HepG2 (cell line): ENCODE measurements around the gene TNNI3. TPM values are rescaled to one million over a fixed set of nuclear protein-coding genes. Genes with fewer than 3 reads are reported as not detected.

Experiments
- ARID2 ChIP-seq: sonication (generic); formaldehyde crosslinking; IDR thresholded peaks from 2 replicates; pipeline ENCODE4 v1.8.1; 2022; ENCODE audit warnings: mild to moderate bottlenecking, missing genetic modification reagents, borderline replicate concordance
- ARNT ChIP-seq: fragments of 450-650 bp; IDR thresholded peaks from 2 replicates; pipeline ENCODE4 v1.6.1; 2017
- FOSL2 ChIP-seq: sonication (generic); formaldehyde crosslinking; IDR thresholded peaks from 2 replicates; pipeline ENCODE4 v1.4.0; 2020; ENCODE audit warnings: missing genetic modification reagents
- HNF4G ChIP-seq, 2 experiments: sonication (generic) in 1 of 2; formaldehyde crosslinking in 1 of 2; IDR thresholded peaks; 2 replicates each; pipeline versions ENCODE4 v1.4.0 to v1.6.1; 2011 to 2020; ENCODE audit warnings: borderline replicate concordance in 2 of 2, low read depth in 2 of 2, mild to moderate bottlenecking in 2 of 2, low read length in 1 of 2, missing genetic modification reagents in 1 of 2, moderate library complexity in 1 of 2
- KLF12 ChIP-seq: sonication (generic); formaldehyde crosslinking; IDR thresholded peaks from 2 replicates; pipeline ENCODE4 v1.4.0; 2020; ENCODE audit warnings: missing genetic modification reagents, borderline replicate concordance
- NKX3-1 ChIP-seq: sonication (generic); formaldehyde crosslinking; IDR thresholded peaks from 2 replicates; pipeline ENCODE4 v1.5.0; 2020; ENCODE audit warnings: missing genetic modification reagents
- RBAK ChIP-seq: sonication (generic); formaldehyde crosslinking; IDR thresholded peaks from 2 replicates; pipeline ENCODE4 v1.5.1; 2020; ENCODE audit warnings: mild to moderate bottlenecking, missing genetic modification reagents
- RNF2 ChIP-seq: fragments of 450-650 bp; conservative IDR thresholded peaks from 2 replicates; pipeline ENCODE4 v1.6.1; 2016; ENCODE audit warnings: low read depth
- TP53 ChIP-seq: sonication (generic); formaldehyde crosslinking; conservative IDR thresholded peaks from 2 replicates; pipeline ENCODE4 v1.4.0; 2020; ENCODE audit warnings: missing genetic modification reagents
- ZFYVE20 ChIP-seq: sonication (generic); formaldehyde crosslinking; IDR thresholded peaks from 2 replicates; pipeline ENCODE4 v1.8.0; 2023; ENCODE audit warnings: low read depth, mild to moderate bottlenecking, moderate library complexity, missing genetic modification reagents, borderline replicate concordance
- ZSCAN21 ChIP-seq: sonication (generic); formaldehyde crosslinking; IDR thresholded peaks from 2 replicates; pipeline ENCODE4 v1.8.0; 2022; ENCODE audit warnings: mild to moderate bottlenecking, missing genetic modification reagents, moderate library complexity, borderline replicate concordance
- polyA plus RNA-seq, 8 experiments: library from polyadenylated mRNA; depleted of rRNA in 3 of 8; stranded (reverse) in 7 of 8; unstranded in 1 of 8; fragments of >200 nt; fragmentation: Illumina TruSeq in 4 of 8; extraction: Trizol in 4 of 8; gene quantifications; 2 replicates each; pipeline versions ENCODE4 v1.2.1 to v1.2.3, GENCODE V29; 2011 to 2016; ENCODE audit warnings: low read depth in 4 of 8, missing spikeins in 1 of 8, mixed read lengths in 1 of 8; ENCODE audit not compliant: insufficient read depth in 1 of 8
- total RNA-seq, 5 experiments: library from RNA; depleted of rRNA; stranded (reverse); fragments of >200 nt; fragmentation: Illumina TruSeq; extraction: Trizol; gene quantifications; 2 replicates each; pipeline ENCODE4 v1.2.3, GENCODE V29; 2016; ENCODE audit warnings: low read depth in 1 of 5
- TF ChIP-seq, protein P1 (sequence below): sonication (generic); formaldehyde crosslinking; IDR thresholded peaks from 2 replicates; pipeline ENCODE4 v1.8.0; 2022; ENCODE audit warnings: missing genetic modification reagents, low read depth, mild to moderate bottlenecking, borderline replicate concordance
- TF ChIP-seq, protein P2 (sequence below): sonication (generic); formaldehyde crosslinking; IDR thresholded peaks from 2 replicates; pipeline ENCODE4 v1.4.0; 2020; ENCODE audit warnings: mild to moderate bottlenecking, low read depth, missing genetic modification reagents
- TF ChIP-seq, protein P3 (sequence below): sonication (generic); formaldehyde crosslinking; IDR thresholded peaks from 2 replicates; pipeline ENCODE4 v1.5.0; 2020; ENCODE audit warnings: missing genetic modification reagents
- TF ChIP-seq, protein P4 (sequence below): sonication (generic); formaldehyde crosslinking; IDR thresholded peaks from 2 replicates; pipeline ENCODE4 v1.4.0; 2020; ENCODE audit warnings: missing genetic modification reagents, borderline replicate concordance
- TF ChIP-seq, protein P5 (sequence below): sonication (generic); formaldehyde crosslinking; IDR thresholded peaks from 2 replicates; pipeline ENCODE4 v1.5.1; 2020; ENCODE audit warnings: mild to moderate bottlenecking, missing genetic modification reagents
- TF ChIP-seq, protein P6 (sequence below): sonication (generic); formaldehyde crosslinking; IDR thresholded peaks from 2 replicates; pipeline ENCODE4 v1.8.1; 2023; ENCODE audit warnings: mild to moderate bottlenecking, missing genetic modification reagents

The TNNI3 gene
- total and polyA plus RNA-seq, 2 of the 13 experiments (the other 11 are each of a cell fraction or from before 2014, with no cell fraction given), result 3.5 to 3.7 TPM

DNA sequence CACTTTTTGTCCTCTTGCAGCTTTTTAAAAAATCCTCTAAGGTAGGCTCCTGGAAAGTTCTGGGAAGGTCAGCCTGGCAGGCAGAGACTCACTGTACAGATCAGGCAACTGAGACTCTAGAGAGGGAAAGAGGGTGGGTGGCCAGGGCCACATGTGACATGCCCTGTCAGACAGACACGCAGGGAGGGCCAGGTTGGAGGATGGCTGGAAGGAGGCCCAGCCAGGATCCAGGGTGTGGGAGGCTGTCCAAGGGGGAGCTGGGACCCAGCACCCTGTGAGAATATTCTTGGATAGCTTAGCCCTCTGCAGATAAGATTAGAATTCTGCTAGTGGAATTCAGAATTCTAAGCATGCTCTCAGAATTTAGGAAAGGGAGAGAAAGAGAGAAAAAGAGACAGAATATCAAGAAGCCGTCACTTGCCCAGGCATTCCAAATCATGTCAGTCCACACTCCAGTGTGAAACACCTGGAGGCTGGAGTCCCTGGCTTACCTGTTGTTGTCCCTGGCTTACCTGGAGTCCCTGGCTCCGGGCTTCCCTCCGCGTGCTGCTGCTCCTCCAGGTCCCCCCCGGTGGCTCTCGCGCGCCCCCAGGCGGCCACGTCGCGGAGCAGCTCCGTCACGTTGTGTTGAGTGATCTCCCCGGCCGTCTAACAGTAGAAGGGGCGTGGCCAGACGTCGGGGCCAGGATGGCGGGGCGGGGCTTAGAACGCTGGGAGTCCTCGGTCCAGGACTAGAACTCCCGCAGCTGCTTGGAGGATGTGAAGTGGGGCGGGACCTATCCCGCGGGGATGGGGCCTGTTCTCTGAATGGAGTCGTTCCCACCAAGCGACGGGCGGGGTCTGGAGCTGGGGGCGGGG is 2.8 kb upstream of the TNNI3 start (continued):
- no peak for TF ChIP-seq ZFYVE20 (CRISPR knock-in tag)
- TF ChIP-seq ARID2 (CRISPR knock-in tag), result no peak
- TF ChIP-seq, protein P1, sequence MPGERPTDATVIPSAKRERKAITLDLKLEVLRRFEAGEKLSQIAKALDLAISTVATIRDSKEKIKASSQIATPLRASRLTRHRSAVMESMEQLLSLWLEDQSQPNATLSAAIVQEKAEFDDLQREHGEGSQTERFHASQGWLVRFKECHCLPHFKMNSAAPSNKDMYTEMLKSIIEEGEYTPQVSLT, result no peak
- TF ChIP-seq, protein P2, sequence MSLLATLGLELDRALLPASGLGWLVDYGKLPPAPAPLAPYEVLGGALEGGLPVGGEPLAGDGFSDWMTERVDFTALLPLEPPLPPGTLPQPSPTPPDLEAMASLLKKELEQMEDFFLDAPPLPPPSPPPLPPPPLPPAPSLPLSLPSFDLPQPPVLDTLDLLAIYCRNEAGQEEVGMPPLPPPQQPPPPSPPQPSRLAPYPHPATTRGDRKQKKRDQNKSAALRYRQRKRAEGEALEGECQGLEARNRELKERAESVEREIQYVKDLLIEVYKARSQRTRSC (CRISPR knock-in tag), result no peak
- no peak for TF ChIP-seq RBAK (CRISPR knock-in tag)
- TF ChIP-seq, protein P3, sequence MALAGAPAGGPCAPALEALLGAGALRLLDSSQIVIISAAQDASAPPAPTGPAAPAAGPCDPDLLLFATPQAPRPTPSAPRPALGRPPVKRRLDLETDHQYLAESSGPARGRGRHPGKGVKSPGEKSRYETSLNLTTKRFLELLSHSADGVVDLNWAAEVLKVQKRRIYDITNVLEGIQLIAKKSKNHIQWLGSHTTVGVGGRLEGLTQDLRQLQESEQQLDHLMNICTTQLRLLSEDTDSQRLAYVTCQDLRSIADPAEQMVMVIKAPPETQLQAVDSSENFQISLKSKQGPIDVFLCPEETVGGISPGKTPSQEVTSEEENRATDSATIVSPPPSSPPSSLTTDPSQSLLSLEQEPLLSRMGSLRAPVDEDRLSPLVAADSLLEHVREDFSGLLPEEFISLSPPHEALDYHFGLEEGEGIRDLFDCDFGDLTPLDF, result no peak
- TF ChIP-seq, protein P4, sequence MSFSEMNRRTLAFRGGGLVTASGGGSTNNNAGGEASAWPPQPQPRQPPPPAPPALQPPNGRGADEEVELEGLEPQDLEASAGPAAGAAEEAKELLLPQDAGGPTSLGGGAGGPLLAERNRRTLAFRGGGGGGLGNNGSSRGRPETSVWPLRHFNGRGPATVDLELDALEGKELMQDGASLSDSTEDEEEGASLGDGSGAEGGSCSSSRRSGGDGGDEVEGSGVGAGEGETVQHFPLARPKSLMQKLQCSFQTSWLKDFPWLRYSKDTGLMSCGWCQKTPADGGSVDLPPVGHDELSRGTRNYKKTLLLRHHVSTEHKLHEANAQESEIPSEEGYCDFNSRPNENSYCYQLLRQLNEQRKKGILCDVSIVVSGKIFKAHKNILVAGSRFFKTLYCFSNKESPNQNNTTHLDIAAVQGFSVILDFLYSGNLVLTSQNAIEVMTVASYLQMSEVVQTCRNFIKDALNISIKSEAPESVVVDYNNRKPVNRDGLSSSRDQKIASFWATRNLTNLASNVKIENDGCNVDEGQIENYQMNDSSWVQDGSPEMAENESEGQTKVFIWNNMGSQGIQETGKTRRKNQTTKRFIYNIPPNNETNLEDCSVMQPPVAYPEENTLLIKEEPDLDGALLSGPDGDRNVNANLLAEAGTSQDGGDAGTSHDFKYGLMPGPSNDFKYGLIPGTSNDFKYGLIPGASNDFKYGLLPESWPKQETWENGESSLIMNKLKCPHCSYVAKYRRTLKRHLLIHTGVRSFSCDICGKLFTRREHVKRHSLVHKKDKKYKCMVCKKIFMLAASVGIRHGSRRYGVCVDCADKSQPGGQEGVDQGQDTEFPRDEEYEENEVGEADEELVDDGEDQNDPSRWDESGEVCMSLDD (CRISPR knock-in tag), result no peak
- TF ChIP-seq HNF4G (IDR thresholded peaks at IDR 0.05; ENCODE audit: borderline replicate concordance, low read depth, low read length), result no peak
- TF ChIP-seq HNF4G (CRISPR knock-in tag; IDR thresholded peaks at IDR 0.05; ENCODE audit: borderline replicate concordance, low read depth), result no peak
- no peak for TF ChIP-seq TP53 (CRISPR knock-in tag)
- no peak for TF ChIP-seq KLF12 (CRISPR knock-in tag)
- no peak for TF ChIP-seq NKX3-1 (CRISPR knock-in tag)
- TF ChIP-seq, protein P5, sequence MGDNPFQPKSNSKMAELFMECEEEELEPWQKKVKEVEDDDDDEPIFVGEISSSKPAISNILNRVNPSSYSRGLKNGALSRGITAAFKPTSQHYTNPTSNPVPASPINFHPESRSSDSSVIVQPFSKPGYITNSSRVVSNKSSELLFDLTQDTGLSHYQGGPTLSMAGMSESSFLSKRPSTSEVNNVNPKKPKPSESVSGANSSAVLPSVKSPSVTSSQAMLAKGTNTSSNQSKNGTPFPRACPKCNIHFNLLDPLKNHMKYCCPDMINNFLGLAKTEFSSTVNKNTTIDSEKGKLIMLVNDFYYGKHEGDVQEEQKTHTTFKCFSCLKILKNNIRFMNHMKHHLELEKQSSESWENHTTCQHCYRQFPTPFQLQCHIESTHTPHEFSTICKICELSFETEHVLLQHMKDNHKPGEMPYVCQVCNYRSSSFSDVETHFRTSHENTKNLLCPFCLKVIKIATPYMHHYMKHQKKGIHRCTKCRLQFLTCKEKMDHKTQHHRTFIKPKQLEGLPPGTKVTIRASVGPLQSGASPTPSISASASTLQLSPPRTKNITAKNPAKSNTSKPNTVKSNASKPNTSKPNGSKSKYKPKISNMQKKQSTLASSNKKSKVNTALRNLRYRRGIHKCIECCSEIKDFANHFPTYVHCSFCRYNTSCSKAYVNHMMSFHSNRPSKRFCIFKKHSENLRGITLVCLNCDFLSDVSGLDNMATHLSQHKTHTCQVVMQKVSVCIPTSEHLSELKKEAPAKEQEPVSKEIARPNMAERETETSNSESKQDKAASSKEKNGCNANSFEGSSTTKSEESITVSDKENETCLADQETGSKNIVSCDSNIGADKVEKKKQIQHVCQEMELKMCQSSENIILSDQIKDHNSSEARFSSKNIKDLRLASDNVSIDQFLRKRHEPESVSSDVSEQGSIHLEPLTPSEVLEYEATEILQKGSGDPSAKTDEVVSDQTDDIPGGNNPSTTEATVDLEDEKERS (CRISPR knock-in tag), result 0 out of 2 replicates have a peak, but pooled peaks have one; percentile 47
- no peak for TF ChIP-seq RNF2
- TF ChIP-seq, protein P6, sequence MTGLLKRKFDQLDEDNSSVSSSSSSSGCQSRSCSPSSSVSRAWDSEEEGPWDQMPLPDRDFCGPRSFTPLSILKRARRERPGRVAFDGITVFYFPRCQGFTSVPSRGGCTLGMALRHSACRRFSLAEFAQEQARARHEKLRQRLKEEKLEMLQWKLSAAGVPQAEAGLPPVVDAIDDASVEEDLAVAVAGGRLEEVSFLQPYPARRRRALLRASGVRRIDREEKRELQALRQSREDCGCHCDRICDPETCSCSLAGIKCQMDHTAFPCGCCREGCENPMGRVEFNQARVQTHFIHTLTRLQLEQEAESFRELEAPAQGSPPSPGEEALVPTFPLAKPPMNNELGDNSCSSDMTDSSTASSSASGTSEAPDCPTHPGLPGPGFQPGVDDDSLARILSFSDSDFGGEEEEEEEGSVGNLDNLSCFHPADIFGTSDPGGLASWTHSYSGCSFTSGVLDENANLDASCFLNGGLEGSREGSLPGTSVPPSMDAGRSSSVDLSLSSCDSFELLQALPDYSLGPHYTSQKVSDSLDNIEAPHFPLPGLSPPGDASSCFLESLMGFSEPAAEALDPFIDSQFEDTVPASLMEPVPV (CRISPR knock-in tag), result no peak
- TF ChIP-seq ARNT, result no peak
- TF ChIP-seq ZSCAN21 (CRISPR knock-in tag), result no peak; the same call in 1 of the 2 replicates
- TF ChIP-seq FOSL2 (CRISPR knock-in tag), result peak; percentile 42; the same call in 1 of the 2 replicates
